Pancreas (tissue), 10 donors: ENCODE measurements around the gene ELOA. TPM values are rescaled to one million over a fixed set of nuclear protein-coding genes. Genes with fewer than 3 reads are reported as not detected.
A peak's percentile ranks its signal among the peaks of the same experiment; 100 is the strongest.
"Not testable (repeated sequence)": the region's sequence is repeated elsewhere in the genome, so short reads cannot be mapped to it uniquely, and the experiment has no call there.

Source experiments
- ATAC-seq, 4 donors: fragments of 200-7000 bp; cut with Tn5 transposase; one replicate each; pipeline versions ENCODE4 v1.8.0 to v1.9.1; 2020; ENCODE audit warnings: mild to moderate bottlenecking in 4 of 4, moderate library complexity in 4 of 4
- DNase-seq, 6 donors: peaks; one replicate each; pipeline ENCODE4 v3.0.0-alpha.2; 2020
- FAIRE-seq: peaks from 2 replicates; lab custom pipeline; 2012; peaks lifted over from hg19 to GRCh38; lab: Jason Lieb, UNC
- H3K27ac ChIP-seq, 4 donors: fragments of 200-600 bp; sonication (generic); 1 replicate in 3 of 4; 2 replicates in 1 of 4; pipeline versions ENCODE4 v1.5.0 to v1.8.0; 2020
- H3K27me3 ChIP-seq, 4 donors: fragments of 200-600 bp; one replicate each; pipeline ENCODE4 v1.8.0; 2021
- H3K36me3 ChIP-seq, 3 donors: fragments of 200-600 bp; sonication (generic) in 1 of 3; one replicate each; pipeline versions ENCODE4 v1.5.0 to v1.8.0; 2020 to 2021
- H3K4me1 ChIP-seq, 3 donors: fragments of 200-600 bp; one replicate each; pipeline ENCODE4 v1.8.0; 2021
- H3K4me3 ChIP-seq, 4 donors: fragments of 200-600 bp; sonication (generic) in 2 of 4; one replicate each; pipeline versions ENCODE4 v1.5.0 to v1.8.0; 2020 to 2021
- H3K9me3 ChIP-seq, 4 donors: fragments of 200-600 bp; one replicate each; pipeline ENCODE4 v1.8.0; 2021
- CTCF ChIP-seq, 4 donors: fragments of 200-600 bp; sonication (generic) in 3 of 4; IDR thresholded peaks; one replicate each; pipeline versions ENCODE4 v1.5.0 to v1.8.0; 2021; ENCODE audit warnings: antibody characterized with exemption in 4 of 4
- WGBS, 2 donors: extraction: QIAGEN DNeasy Blood & Tissue Kit; methylation state at CpG; one replicate each; pipeline ENCODE4 v1.1.7; 2013; 5-methylcytosine and 5-hydroxymethylcytosine counted together
- intact Hi-C, 3 donors: fragments of 100-400 bp; cut with DNase I; formaldehyde crosslinking; loops; one replicate each; pipeline versions ENCODE4 v1.11.1 to v1.14.2; 2022
- polyA plus RNA-seq, 2 donors: library from polyadenylated mRNA; stranded (reverse); fragments of 200-250 nt; gene quantifications; one replicate each; pipeline ENCODE4 v1.2.3, GENCODE V29; 2013
- total RNA-seq, 6 donors: library from RNA; stranded (reverse); fragmentation: NEBNext Ultra II Directional in 4 of 6; extraction: Animal tissue kit (Norgen Biotek cat#: 25700) in 4 of 6; gene quantifications; one replicate each; pipeline versions ENCODE4 v1.2.1 to v1.2.4, GENCODE V29; 2021 to 2023
- donor health status: healthy with polysubstance abuse.
- donor health status: DM: no; HTN: no; CAD: no; lungs with moderate emphysema.
- donor health status: DM: no; HTN: no; CAD: no.
- donor health status: control.
- donor health status: control.
- donor health status: Bipolar disorder and iron deficiency.
- donor health status: DM: yes; HTN: yes; CAD: no.
- donor health status: DM: no; HTN: no; CAD: no.
- donor health status: DM: no; HTN: no; CAD: no.
- donor health status: DM: yes; HTN: yes; CAD: no.

ELOA gene
- total and polyA plus RNA-seq, 8 donors: 10.6 to 33.9 (median 25.5) TPM

- WGBS, 2 donors: 8 to 9% methylated on average over 9 of the region's 9 CpGs
- Histone ChIP-seq H3K9me3 (no peaks in the 10 kb centered on the region), H3K4me3 (no peak overlapping the region), H3K27me3 (no peaks in the 10 kb centered on the region), H3K4me1 (peaks cover 25 to 34% (median 32%) of the 10 kb centered on the region in 3 donors), H3K27ac (peak overlapping the region; percentile 35 to 83 (median 80)), H3K36me3 (no peaks in the 10 kb centered on the region)
- no peak for TF ChIP-seq CTCF (IDR thresholded peaks at IDR 0.05)
- peak; percentile 68 to 89 (median 79) for DNase-seq
- intact Hi-C loops: no loop called here
- no peak for FAIRE-seq
- ATAC-seq: peak; percentile 94 to 97 (median 96)
These were observed 15.9 kb upstream of the ELOA start for GRCh38 chr1:23727362-23727811.

GRCh38 chr1:23732363-23733224 is 10.7 kb upstream of the ELOA start:
- H3K4me3 ChIP-seq: no peak overlapping the region
- no peak overlapping the region for H3K27ac ChIP-seq
- ATAC-seq (no peak), FAIRE-seq (no peak), DNase-seq (no peak)
- intact Hi-C loops: no loop called here
- peaks cover 19 to 21% (median 21%) of the 10 kb centered on the region in 3 donors for H3K4me1 ChIP-seq
- H3K27me3 ChIP-seq: no peaks in the 10 kb centered on the region
- 91 to 96% methylated on average over 10 of the region's 10 CpGs for WGBS, 2 donors
- H3K9me3 ChIP-seq: no peaks in the 10 kb centered on the region
- no peak for TF ChIP-seq CTCF (IDR thresholded peaks at IDR 0.05)
- H3K36me3 ChIP-seq: no peaks in the 10 kb centered on the region

- H3K36me3 ChIP-seq, H3K27ac ChIP-seq, H3K27me3 ChIP-seq, ATAC-seq, DNase-seq, H3K4me3 ChIP-seq, FAIRE-seq, H3K9me3 ChIP-seq, intact Hi-C loops: not testable (repeated sequence)
- WGBS, 2 donors: 93 to 95% methylated on average over 5 of the region's 5 CpGs
- H3K4me1 ChIP-seq: peaks cover 12 to 14% (median 14%) of the 10 kb centered on the region in 3 donors
These were observed 10.0 kb upstream of the ELOA start for GRCh38 chr1:23733281-23733680.

GRCh38 chr1:23736437-23737134 is 6.7 kb upstream of the ELOA start:
- DNase-seq: no peak
- Histone ChIP-seq H3K4me3 (no peak overlapping the region), H3K27me3 (no peaks in the 10 kb centered on the region), H3K4me1 (no peaks in the 10 kb centered on the region), H3K36me3 (no peaks in the 10 kb centered on the region), H3K9me3 (no peaks in the 10 kb centered on the region), H3K27ac (no peak overlapping the region)
- 93 to 96% methylated on average over 7 of the region's 7 CpGs for WGBS, 2 donors
- intact Hi-C loops: no loop called here
- no peak for ATAC-seq
- no peak for TF ChIP-seq CTCF (IDR thresholded peaks at IDR 0.05)
- no peak for FAIRE-seq

GRCh38 chr1:23741609-23742008 is 1.7 kb upstream of the ELOA start:
- no peaks in the 10 kb centered on the region for H3K9me3 ChIP-seq
- no peak for ATAC-seq
- TF ChIP-seq CTCF (IDR thresholded peaks at IDR 0.05): no peak
- intact Hi-C loops: loop anchor here in 2 of 3 donors (5.0 to 10.0 kb wide), 2 partner anchors 44 to 47 kb away; partner anchors contain the start of gene RPL11 (in 1 of the 2)
- H3K4me3 ChIP-seq: no peak overlapping the region
- no peaks in the 10 kb centered on the region for H3K27me3 ChIP-seq
- H3K4me1 ChIP-seq: peaks cover 2 to 18% (median 8%) of the 10 kb centered on the region in 3 donors
- H3K27ac ChIP-seq: no peak overlapping the region
- H3K36me3 ChIP-seq: no peaks in the 10 kb centered on the region
- 82 to 90% methylated on average over 5 of the region's 5 CpGs for WGBS, 2 donors
- FAIRE-seq: no peak
- no peak for DNase-seq
